Activated CD4-positive, CD25-positive, alpha-beta regulatory T cell treated with anti-CD3 and anti-CD28 coated beads, Interleukin-2, amount 50 U/mL, for 16 hours (primary cell): ENCODE results near the gene TNFSF11.

ENCODE experiments used
- DNase-seq: peaks from one replicate; pipeline ENCODE4 v3.0.0-alpha.2; 2020; ENCODE audit warnings: low read depth, low spot score

The TNFSF11 gene

DNA sequence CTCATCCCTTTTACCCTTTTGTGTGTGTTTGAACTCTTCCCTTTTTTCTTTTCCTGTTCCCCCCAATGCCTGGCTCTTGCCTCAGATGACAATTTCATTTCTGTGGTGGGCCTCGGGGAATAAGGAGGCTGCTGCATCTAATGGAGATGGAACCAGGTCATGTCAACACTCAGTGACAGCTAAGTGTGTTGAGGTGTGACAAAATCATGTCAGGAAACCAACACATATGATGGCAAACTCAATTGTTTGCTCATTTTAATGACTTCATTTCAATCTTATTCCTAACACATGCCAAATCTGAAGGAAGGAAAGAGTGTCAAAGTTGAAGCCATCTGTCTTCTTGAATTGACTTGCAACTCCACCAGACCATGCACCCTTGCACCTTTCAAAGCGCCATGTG lies 36.7 kb downstream of the TNFSF11 start:
- DNase-seq = no peak

DNA sequence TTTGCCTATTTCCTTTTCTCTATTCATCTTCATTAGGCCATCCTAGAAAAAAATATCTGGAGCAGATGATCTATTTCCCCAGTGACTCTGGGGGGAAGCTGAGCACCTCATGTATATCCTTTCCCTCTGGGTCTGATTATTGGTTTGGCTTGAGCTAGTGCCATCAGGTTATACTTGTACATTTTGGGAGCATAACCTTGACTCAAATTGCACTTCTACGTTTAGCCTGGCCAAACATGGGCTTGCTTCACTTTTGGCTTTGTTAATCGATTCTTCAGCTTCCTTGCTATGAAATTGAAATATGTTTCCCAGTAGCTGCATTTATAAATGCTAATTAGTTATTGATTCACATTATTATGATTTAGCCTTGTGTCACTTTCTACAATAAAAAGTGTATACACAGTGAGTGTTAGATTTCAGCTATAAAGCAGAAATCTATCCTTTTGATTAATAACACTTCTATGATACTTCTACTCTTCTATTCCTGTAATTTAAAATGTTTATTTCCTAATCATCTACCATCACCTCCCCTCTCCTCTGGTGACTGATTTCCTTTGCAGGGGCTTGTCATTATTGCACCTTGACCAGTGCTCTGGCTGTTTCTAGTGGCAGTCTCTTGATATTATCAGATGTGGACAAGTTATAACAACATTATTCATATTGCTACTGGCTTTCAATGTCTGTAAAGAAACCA lies 37.3 kb downstream of the TNFSF11 start:
- DNase-seq = no peak

DNA sequence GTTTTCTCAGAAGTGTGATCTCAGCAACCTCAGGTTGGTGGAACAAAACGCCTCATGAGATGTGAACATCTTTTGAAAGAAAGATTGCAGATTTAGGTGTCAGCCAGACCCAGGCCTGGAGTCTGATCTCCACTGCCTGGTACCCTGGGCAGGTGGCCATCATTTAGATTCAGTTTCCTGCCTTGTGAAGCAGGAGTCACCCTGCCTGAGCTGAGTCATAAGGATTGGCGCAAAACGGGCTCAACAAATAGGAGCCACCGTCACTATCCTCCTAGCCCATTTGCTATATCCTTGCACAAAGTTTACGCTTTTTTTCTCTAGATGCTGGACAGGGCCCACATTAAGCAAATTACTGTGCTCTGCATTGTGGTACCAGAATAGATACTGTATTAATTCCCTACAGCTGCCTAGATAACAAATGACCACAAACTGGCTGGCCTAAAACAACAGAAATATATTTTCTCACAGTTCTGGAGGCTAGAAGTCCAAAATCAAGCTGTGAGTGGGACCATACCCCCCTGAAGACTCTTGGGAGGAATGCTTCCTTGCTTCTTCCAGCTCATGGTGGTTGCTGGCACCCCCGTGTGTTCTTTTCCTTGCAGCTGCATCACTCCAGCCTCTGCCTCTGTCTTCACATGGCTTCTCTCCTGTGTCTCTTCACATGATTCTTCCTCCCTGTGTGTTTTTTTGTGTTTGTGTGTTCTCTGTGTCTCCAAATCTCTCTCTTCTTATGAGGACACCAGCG lies 38.2 kb downstream of the TNFSF11 start:
- DNase-seq = no peak

DNA sequence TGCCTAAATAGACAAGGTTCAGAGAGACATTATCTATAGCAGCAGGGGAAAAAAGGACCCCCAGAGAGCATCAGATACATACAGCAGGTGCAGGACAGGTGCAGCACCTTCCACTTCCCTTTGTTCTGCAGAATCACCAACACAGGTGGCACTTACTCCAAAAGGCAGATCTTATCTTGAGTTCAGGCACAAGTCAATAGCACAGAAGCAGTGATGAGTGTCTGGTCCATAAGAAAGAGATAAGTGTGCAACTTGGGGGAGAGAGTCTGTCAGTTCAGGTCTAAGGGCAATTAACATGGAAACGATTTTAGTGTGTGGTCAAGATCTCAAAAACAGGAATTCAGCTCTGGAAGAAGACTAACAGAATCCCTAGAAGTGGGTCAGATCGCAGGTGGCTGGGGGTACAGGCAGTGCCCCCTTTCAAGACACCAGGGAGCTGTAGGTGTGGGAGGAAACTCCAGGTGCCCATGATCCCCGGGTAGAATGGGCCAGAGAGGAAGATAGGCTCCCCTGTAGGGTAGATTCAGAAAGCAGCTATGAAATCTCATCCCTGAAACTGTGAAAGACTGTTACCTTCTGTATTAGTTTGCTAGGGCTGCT lies 40.6 kb downstream of the TNFSF11 start:
- no peak for DNase-seq

DNA sequence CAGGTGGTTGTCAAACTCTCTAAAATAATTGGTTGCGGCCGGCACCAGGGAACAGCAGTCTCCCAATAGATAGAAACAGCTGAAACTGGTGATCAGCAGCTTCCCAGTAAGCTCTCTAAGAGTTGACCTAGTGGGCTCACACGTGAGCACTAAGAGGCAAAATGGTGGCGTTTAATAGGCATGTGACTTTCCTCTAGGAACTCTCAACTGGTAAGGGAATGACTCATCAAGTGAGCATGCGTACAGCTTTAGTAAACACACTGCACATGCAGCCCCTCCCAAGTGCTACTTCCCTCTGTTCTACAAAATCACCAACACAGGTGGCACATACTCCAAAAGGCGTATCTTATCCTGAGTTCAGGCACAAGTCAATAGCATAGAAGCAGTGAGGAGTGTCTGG lies 41.7 kb downstream of the TNFSF11 start:
- no peak for DNase-seq

DNA sequence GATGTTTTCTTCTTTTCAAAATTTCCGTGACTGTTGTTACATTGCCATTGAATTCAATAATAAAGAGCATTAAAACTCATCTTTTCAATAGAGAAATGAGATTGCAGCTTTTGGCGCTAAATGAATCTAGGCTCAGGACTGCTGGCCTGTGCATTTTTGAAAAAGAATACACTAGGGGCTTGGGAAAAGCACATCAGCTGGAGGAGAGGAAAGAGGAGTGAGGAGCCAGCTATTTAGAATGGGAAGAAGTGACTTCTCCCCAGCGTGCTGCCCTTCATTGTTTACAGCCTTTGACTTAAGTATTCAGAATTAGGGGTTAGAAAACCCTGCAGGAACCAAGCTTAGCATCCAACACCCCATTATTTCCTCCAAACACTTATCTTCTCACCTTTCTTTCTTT lies 43.3 kb downstream of the TNFSF11 start:
- no peak for DNase-seq

DNA sequence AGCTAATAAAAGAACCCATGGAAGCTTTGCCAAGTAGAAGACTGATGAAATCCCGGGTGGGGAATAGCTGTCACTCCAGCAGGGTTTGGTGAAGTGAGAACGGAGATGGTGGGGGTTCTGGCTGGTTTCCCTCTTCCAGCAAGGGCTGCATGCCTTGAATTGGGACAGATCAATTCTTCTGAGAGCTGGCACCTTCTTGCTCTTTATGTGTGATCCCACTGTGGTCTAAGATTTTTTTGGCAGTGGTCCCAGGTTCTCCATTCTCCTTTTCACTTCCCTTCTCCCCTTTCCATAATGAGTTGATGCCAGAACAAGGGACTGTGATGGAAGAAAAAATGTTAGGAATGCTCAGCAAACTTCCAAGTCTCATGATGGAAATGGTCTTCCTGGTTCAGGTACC lies 50.0 kb downstream of the TNFSF11 start:
- DNase-seq = no peak

DNA sequence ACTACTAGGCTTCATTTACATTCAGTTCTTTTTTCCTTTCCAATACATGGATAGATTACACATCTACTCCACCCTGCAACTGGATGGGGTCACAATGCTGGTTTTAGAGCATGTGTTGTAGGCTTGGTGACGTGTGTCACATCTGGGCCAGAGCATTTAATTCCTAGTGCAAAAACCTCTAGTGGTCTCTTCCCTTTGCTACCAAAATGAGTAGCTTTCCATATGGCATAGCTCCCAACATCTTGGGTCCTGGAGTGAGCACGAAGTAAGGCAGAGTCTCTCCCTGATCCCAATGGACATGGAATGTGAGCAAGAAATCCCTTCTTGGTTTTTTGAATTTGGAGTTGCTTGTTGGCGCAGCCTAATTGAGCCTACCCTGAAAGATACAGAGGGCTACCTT lies 51.7 kb downstream of the TNFSF11 start:
- no peak for DNase-seq

DNA sequence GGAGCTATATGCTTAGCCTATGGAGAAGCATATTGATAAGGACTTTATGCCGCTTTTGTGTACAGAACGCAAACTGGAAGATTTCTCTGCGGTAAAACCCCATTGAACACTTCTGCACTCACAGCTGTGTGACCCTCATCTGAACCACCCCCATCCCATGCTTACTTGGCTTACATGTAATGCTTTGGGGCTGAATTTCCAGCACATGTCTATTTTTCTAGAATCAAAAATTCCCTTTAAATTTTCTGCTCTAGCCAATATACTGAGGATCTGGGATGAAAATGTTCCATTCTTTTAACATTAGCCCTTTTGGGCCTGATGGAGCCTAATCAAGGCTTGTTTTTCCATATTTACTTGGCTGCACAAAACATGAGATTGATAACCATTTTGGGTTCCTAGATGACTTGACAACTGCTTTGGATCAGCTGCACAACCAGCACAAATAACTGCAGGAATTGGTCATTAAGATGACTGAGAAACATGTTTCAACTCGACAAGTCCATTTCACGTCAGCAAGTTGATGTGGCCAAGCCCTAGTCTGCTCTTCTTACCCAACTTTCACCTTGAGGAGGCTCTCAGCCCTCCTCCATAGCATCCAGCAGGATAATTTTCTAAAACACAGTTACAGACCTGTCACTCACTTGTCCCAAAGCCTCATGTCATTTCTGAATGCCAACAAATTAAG lies 52.4 kb downstream of the TNFSF11 start:
- DNase-seq = no peak

DNA sequence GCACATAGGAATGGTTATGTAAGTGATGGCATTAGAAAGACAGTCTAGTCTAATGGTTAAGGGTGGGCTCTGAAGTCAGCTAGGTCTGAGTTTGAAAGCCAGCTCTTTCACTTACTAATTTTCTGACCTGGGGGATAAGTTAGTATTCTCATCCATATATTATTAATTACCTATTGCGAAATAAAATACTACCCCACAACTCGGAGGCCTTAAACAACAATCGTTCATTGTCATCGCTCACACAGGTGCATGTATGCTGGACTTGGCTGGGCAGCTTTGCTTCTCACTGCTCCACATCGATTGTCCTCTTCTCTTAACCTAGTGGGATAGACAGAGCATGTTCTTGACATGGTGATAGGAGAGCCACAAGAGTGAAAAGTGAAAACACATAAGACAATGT lies 54.7 kb downstream of the TNFSF11 start:
- no peak for DNase-seq

DNA sequence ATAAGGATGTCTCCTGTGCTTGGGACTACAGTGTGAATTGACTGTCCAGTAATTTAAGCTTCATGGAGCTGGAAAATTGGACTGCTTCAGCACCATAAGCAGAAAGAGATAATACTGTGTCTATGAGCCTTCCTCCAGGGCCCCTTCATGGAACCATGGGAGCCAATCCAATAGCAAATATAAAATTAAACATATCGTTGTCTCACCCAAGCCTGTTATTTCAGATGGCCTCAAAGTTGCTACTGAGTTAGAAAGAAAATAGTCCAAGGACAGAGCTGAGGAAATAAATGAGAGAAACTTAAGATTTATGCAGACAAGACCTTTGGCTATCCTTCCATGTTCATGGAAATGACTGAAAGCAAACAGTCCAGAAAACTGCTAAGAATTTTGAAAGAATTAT lies 57.2 kb downstream of the TNFSF11 start:
- no peak for DNase-seq

DNA sequence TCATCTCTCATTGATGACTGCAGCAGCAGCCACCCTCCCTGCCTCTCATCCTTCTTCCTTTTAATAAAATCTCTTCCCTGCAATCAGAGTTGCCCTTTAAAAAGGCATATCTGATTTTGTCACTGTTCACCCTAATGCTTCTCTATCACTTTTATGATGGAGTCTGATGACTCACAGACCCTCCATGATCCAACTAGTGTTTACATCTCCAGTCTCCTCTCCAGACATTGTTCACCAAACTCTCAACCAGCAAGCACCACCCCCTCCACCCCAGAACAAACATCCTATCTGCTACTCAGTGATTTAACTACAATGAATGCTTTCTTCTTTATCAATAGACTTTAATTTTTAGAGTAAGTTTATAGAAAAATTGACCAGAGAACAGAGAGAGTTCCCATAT lies 59.5 kb downstream of the TNFSF11 start:
- no peak for DNase-seq

DNA sequence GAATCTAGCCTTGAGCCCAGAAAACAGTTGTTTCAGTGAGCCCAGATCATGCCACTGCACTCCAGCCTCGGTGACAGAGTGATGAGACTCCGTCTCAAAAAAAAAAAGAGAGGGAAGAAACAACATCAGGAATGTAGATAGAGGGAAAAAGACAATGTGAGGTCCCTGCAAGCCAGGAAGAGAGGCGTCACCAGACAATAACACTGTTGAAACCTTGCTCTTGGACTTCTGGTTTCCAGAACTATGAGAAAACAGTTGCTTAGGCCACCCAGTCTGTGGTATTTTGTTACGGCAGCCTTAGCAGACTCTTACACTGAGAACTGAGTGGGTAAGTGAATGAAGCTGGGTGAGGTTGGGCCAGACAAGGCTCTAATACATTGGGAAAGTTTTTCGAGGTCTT lies 64.1 kb downstream of the TNFSF11 start:
- no peak for DNase-seq

DNA sequence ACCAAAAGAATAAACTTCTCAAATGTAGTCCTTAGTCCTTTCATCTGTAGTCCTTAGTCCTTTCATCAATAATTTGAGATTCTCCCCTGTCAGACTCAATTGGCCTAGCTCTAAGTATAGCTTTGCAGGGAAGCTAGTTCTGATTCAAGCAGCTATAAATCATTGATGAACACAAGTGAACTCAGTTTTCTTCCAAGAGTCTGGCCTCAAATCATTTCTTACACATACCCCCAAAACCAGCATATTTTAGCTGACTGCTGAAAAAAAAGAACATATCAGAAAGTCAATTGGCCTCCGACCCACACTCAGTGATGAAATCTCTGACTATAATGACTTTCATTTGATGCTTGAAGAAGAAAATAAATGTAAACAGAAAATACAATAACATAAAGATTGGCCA lies 64.9 kb downstream of the TNFSF11 start:
- DNase-seq = no peak

DNA sequence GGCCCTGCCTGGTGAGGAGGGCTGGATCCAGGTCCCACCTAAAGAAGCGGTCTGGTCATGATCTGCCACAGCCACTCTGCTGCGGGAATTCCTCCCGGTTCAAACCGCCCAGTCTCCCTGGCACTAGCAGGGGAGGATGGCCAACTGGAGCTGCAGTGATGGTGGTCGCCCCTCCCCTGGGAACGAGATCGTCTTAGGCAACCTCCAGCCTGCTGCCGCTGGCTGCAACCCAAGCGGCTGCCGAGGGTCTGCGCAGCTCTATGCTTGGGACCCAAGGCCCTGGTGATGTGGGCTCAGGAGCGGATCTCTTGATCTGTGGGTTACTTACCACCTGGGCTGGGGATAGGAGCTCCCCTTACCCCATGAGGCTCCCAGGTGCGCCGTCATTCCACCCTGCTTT lies 69.1 kb downstream of the TNFSF11 start:
- no peak for DNase-seq

DNA sequence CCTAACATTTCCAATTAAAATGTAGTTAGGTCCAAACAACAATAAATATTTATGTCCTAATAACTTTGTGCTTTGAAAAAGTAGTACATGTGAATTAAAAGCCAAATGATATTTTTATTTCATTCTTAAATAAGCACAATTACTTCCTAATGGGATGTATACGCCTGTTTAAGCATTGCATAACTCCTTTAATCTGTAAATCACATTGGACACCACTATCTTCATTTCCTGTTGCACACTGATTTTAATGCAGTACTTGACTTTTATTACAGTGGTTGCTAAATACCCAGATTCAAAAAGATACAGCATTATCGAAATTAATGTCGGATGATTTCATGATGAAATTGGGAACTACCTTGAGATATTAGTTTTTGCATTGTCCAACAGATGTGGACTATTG lies 70.9 kb downstream of the TNFSF11 start:
- no peak for DNase-seq

DNA sequence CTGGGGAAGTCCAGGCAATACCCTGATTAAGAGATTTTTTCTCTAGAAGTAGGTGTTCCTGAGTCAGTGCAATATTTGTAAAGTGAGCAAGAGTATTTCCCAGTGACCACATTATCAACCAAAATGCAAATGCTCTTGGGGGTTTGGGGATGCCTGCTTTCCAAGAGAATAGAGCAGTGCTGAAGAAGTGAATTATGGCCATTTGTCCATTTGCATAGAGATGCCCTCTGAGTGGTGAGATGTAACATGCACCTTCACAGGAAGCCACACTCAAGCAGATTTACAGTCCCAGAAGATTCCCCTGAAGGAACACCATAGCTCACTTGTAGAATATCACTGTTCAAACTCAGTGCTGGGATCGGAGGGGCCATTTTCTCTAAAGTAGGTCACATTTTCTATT lies 71.8 kb downstream of the TNFSF11 start:
- DNase-seq = no peak

DNA sequence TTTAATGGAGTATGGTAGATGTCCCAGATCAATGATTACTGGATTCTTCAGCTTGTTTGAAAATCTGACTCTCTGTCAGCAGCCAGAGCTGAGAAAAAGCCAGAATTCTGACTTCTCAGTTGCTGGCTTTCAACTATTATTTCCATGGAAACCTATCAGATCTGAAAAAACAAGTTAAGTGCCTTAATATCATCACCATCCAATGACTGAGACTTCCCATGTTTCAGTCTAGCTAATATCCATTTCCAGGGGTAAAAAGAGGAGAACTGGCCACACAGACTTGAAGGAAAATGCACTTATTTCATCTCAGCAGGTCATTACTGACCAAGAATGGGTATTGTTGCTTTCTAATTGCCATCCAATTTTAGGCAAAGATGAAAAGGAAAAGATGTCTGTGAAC lies 75.2 kb downstream of the TNFSF11 start:
- no peak for DNase-seq

DNA sequence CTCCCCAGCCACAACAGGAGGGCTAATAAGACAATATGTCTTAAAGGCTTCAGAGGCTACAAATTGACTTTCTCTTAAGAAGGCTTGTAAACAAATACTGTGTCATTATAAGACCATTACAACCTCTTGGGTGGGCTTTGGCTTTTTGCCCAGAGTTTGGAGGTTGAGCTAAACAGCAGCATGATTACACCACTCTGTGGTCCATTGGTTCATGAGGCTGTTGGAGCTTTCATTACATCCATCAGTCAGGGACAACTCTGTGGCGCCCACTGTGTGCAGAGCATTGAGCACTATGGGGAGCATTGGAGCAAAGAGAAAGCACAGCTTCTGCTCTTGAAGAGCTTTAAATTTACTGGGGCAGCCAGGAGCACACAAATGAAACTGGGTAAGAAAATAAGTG lies 75.9 kb downstream of the TNFSF11 start:
- DNase-seq = no peak

DNA sequence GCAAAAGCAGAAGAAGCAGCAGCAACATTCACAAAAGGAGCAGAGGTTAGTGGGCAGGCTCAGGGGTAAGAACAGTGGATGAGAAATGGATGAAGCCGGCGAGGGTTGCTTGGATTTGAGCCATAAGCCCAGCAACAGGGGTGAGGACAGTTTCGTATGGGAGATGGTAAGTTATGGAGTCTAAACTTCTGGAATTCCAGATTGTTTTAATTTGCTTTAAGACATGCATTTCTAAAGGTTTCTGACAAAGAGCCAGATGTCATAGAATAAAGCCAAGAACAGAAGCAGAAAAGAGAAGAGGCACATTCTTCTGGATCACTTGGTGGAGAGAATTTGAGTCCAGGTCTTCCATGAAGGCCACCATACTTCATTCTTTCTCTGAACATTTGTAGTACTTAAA lies 76.6 kb downstream of the TNFSF11 start:
- DNase-seq = no peak

DNA sequence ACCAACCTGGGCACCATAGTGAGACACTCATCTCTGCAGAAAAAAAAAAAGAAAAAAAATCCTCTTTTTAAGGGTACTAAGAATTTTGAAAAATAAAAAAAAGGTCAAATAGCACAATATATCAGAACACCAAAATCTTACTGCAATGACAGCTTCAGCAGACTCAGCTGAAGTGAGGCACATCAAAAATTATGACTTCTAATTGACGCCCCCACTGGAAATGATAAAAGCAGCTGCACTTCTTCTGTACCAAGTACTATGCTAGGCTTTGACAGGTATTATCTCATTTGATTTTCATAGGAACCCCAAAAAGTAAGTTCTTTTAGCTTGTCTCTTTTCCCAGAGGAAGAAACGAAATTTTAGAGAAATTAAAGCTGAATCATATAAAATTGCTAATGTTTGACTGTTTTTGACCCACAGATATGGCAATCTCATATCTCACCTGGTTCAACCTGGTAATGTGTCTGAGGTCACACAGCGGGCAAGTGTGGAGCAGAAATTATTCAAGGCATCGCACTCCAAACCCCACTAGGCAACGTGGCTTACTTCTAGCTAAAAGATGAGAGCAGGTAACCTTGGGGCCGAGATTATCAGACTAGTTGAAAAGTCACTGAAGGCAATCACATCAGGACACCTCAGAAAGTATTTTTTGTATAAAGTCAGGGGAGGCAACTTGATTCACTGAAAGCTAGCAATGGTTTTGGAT lies 78.1 kb downstream of the TNFSF11 start:
- no peak for DNase-seq
